ENCODE data around the gene PPHLN1.
"Not testable (repeated sequence)": the region's sequence is repeated elsewhere in the genome, so short reads cannot be mapped to it uniquely, and the experiment has no call there.

The PPHLN1 gene

GRCh38 chr12:42380733-42381132 lies 54.8 kb downstream of the PPHLN1 start:
- DNase-seq = no peak

- DNase-seq = no peak
These were observed 56.2 kb downstream of the PPHLN1 start for GRCh38 chr12:42382013-42382696.

GRCh38 chr12:42385326-42385841 lies 59.4 kb downstream of the PPHLN1 start:
- DNase-seq = no peak

GRCh38 chr12:42386308-42386707 lies 60.3 kb downstream of the PPHLN1 start:
- no peak for DNase-seq

GRCh38 chr12:42388086-42388485 lies 62.1 kb downstream of the PPHLN1 start:
- not testable (repeated sequence) for DNase-seq

GRCh38 chr12:42394429-42394828 lies 68.5 kb downstream of the PPHLN1 start:
- no peak for DNase-seq

GRCh38 chr12:42396473-42397259 lies 70.7 kb downstream of the PPHLN1 start:
- no peak for DNase-seq

GRCh38 chr12:42402821-42403411 lies 76.9 kb downstream of the PPHLN1 start:
- DNase-seq = no peak

GRCh38 chr12:42407306-42407705 lies 81.3 kb downstream of the PPHLN1 start:
- DNase-seq = no peak

GRCh38 chr12:42409471-42409870 lies 83.5 kb downstream of the PPHLN1 start:
- no peak for DNase-seq

- no peak for DNase-seq
These were observed 84.4 kb downstream of the PPHLN1 start for GRCh38 chr12:42410340-42410739.

- no peak for DNase-seq
These were observed 94.4 kb downstream of the PPHLN1 start for GRCh38 chr12:42420395-42420794.

GRCh38 chr12:42421844-42422779 lies 96.1 kb downstream of the PPHLN1 start:
- DNase-seq = no peak

GRCh38 chr12:42422785-42423184 lies 96.8 kb downstream of the PPHLN1 start:
- no peak for DNase-seq

- DNase-seq = no peak
These were observed 100.8 kb downstream of the PPHLN1 start for GRCh38 chr12:42426746-42427145.

- DNase-seq = no peak
These were observed 102.9 kb downstream of the PPHLN1 start for GRCh38 chr12:42428850-42429249.

GRCh38 chr12:42432517-42433140 lies 106.7 kb downstream of the PPHLN1 start:
- no peak for DNase-seq

- DNase-seq = no peak
These were observed 114.6 kb downstream of the PPHLN1 start for GRCh38 chr12:42440608-42441007.

- no peak for DNase-seq
These were observed 116.4 kb downstream of the PPHLN1 start for GRCh38 chr12:42442311-42442759.

- DNase-seq = no peak
These were observed 116.9 kb downstream of the PPHLN1 start for GRCh38 chr12:42442888-42443287.

GRCh38 chr12:42444192-42444943 lies 118.4 kb downstream of the PPHLN1 start:
- DNase-seq = no peak
